ENCODE measurements around the gene GTPBP10.
"Not testable (repeated sequence)": the region's sequence is repeated elsewhere in the genome, so short reads cannot be mapped to it uniquely, and the experiment has no call there.

GTPBP10 gene, protein sequence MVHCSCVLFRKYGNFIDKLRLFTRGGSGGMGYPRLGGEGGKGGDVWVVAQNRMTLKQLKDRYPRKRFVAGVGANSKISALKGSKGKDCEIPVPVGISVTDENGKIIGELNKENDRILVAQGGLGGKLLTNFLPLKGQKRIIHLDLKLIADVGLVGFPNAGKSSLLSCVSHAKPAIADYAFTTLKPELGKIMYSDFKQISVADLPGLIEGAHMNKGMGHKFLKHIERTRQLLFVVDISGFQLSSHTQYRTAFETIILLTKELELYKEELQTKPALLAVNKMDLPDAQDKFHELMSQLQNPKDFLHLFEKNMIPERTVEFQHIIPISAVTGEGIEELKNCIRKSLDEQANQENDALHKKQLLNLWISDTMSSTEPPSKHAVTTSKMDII

DNA sequence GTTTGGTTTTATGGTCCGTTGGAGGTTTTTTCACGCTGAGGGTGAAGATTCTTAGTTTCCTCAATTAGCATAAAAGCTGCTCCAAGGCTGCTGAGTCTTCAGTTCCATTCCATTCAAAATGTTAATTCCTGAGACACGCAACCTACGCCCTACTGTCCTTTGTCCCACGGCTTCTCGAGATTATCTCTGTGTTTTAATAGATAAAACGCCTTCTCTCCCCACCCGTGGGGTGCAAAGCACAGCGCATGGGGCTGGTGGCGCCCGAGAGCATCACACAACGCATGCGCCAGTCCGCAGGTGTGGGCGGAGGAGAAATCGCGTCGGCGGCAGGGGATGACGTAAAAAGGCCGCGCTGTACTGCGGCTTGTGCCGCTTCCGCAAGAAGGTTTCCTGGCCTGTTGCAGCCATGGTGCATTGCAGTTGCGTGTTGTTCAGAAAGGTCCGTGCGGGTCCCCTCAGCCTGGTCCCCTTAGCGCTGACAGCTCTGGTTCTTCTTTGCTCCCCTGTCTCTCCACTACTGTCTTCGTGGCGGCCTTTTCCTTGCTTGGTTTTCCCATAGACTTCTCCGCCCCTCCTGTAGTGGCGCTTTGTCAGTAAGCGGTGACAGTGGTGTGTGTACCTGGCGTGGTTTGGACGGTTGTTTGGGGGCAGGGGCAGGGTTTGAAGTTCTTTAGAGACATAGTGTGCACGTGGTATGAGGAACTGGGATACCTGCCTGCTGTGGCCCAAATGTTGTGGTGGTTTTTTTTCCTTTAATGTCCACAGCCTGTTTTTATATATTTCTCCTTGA is at the start of gene GTPBP10:
GTPBP10 (plus strand) TSS at position 381 of the 790 bp plus-strand sequence; CDS start at position 407, 26 bp downstream.
- peak; percentile 92 for DNase-seq (ENCODE audit: low spot score)

DNA sequence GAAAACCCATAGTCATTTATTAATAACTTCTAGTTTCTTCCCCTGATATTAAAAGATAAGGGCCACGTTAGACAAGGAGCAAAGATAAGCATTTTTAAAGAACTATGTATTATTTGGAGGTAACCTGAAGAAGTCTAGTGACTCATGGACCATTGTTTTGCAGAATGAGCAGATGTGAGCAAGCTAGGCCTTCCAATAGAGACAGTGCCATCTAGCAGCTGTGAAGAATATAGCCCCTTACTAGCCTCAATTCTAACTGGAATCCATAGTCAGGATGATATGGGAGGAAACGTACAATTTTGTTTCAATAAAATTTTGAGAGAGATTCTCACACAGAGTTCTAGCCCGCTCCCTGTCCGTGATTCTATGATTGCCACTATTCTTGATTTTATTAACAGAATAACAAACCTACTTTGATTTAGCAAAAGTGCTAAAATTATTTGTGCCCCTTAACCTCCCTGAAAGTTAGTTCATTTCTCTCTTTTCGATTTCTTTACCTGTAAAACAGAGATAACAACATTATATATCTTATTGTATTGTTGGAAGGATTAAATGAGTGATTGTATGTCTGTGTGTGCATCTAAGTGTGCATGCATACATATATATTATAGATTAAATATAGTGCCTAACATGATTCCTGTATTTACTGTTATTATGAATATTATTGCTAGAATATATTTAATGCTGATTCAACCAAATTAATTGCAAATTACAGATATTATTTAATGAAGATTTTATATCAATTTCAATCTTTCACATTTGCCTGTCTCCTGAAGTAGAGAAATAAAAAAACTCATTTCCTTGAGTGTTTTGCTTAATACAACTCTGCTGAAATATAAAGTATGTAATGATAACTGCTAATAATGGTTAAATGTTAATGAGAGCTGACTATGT is 48.1 kb upstream of the GTPBP10 start:
- no peak for DNase-seq (ENCODE audit: low spot score)

DNA sequence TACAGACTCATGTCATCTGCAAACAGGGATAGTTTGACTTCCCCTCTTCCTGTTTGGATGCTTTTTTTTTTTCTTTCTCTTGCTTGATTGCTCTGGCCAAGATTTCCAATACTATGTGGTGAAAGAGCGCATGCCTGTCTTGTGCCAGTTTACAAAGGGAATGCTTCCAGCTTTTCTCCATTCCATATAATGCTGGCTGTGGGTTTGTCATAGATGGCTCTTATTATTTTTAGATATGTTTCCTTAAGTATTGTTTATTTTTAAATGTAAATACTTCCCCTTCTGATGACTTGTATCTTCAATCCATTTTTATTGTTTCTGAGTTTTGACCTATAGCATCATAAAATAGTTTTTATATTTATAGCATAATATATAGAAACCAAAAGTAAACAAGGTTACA is 43.3 kb upstream of the GTPBP10 start:
- DNase-seq (ENCODE audit: low spot score) = no peak

DNA sequence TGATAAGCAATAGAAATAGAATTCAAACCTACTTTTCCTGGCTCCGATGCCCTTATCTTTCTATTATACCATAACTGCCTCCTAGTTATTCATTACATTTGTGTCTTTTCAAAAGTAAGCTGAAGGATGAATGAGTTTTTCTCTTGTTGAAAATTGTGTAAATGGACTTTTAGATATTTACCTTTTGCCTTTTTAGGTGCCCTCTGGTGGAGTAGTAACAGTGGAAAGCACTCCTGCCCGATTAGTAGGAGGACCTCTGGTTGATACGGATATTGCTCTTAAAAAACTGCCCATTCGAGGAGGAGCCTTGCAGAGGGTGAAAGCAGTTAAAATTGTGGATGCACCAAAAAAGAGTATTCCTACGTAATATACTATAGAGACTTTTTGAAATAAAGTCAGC is 36.6 kb upstream of the GTPBP10 start:
- DNase-seq (ENCODE audit: low spot score) = no peak

DNA sequence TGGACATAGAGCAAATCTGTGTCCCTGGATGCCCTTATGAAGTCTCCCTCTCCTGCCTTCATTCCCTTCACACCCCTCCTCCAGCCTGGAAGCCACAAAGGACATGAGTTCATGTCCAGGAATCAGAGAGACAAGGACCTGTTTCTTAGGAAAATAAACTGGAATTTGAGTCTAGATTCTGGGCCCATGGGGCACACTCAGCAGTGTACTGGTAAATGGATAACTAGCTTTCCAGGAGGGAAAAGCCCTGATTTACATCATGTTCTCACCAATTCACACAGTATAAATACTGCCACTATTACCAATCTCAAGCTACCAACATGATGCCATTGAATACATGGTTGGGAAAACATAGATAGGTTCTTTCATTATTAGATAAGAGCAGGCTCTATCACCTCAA is 35.3 kb upstream of the GTPBP10 start:
- DNase-seq (ENCODE audit: low spot score) = no peak

DNA sequence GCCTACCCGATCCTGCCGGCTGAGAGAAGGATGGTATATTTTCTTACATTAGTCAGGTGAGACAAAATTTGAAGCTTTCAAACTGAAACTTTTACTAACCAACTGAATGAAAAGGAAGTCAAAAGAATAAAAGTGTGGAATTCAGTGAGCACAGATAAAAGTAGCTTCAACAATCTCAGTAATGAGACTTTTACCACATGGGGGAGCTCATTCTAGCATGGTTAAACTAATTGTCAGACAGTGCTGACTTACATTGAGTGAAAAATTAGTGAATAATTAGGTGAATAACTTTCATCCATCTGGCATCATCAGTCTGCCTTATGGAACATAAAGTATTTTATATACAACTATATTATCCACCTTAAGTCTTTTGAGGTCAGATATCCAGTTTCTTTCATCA is 33.8 kb upstream of the GTPBP10 start:
- no peak for DNase-seq (ENCODE audit: low spot score)

DNA sequence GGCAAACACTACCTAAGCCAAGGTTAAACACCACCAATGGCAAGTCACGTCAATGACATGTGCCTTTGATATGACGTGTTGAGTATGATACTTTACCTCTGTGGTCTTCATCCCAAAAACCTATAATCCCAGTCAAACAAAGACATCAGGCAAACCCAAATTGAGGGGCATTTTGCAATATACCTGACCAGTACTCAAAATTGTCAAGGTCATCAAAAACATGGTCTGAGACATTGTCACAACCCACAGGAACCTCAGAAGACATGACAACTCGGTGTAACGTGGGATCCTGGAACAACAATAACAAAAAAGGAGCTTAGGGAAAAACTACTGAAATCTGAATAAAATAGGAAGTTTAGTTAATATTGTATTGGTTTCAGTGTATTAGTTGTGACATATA is 32.6 kb upstream of the GTPBP10 start:
- DNase-seq (ENCODE audit: low spot score) = no peak

DNA sequence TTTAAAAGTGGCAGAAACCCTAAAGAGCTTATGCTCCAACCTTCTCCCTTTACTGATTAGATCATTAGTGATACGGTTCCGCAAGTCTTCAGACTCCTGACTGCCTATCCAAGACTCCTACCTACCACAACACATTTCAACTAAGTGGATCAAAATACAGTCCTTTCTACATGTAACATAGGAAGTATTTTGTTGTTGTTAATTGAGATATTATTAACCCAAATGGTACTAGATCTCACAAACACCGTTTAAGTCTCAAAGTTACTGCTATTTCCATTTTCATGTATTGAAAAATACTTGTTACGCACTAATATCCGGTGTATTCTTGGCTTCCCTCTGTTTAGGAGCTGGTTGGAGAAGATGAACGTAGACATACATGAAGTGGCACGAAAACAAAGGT is 26.5 kb upstream of the GTPBP10 start:
- DNase-seq (ENCODE audit: low spot score) = no peak

DNA sequence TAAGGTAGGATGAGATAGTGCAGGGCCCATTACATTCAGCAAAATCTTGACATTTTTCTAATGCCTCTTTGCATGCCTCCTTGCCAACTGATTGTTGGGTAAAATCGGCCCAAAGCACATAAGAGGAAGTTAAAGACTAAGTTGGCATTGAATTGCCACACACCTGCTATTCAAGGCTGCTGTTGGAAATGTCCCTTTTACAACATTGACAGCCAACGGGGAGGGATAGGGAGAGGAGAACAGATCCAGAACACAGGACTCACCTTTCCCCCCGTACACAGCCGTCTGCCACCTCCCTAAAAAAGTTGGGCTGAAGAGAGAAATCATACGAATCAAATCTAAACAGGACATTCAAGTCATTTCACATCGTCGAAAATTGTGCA is 26.1 kb upstream of the GTPBP10 start:
- no peak for DNase-seq (ENCODE audit: low spot score)

DNA sequence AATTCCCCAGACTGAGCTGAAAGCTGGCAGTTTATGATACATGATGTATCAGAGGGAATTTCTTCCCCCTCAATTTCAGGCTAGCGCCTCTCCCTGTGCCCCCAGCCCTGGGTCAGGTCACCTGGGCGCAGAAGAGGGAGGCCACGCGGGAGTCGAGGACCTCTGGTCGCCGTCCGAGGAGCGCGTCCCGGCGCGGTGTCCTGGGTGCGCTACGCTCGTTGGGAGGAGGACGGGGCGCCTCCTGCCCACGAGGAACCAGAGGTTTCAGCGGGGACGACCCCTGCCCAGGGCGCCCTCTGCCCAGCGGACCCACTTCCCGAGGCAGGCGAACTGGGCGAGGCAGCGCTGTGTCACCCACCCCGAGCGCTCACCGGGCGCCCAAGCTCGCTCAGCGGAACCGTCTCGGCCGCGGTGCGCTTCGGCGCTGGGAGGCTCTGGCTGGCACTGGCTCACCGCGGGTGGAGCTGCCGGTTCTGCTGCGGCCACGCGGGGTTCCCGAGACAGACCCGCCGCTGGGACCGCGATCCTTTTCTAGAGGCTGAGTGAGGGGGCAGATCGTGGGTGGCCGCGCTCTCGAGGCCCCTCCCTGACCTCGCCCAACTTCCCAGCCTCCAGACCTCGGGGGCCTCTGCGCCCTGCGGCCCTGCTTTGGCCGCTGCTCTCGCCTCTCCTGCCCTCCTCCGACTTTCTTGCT is 25.6 kb upstream of the GTPBP10 start, which contains the start of gene FAM237B:
FAM237B (minus strand) TSS at position 504 of the 694 bp plus-strand sequence. CDS start 1,556 bp downstream, outside the sequence.
- no peak for DNase-seq (ENCODE audit: low spot score)

DNA sequence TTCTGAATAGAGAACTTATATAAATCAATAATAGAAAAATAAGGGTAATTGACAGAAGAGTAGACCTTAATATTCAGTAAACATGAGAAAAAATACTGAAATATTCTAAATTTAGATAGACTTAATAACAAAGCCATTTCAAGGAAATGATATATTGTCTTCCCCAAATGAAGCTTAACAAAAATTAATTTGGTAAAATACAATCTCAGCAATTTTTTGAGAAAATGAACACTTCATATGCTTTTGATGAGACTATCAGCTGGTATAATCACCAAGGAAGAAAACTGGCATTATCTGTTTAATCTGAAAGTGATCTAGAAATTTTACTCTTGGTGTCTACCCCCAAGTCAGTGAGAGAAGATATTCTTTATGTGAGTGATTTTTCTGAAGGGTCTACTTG is 23.7 kb upstream of the GTPBP10 start:
- DNase-seq (ENCODE audit: low spot score) = no peak

DNA sequence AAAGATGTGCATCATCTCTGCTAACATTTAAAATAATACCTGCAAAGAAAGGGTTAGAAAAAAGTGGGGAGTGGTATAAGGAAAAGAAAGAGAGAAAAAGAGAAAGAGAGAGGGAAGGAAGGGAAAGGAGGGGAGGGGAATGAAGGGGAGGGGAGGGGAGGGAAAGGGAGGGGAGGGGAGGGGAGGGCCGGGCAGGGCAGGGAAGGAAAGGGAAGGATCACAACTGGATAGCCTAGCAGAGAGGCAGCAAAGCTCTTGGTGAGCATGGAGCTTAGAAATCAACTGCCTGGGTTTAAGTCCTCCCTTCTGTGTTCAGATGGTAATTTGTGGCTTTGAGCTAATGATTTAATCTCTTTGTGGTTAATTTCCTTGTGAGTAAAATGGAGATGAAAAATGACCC is 20.0 kb upstream of the GTPBP10 start:
- DNase-seq (ENCODE audit: low spot score) = no peak

DNA sequence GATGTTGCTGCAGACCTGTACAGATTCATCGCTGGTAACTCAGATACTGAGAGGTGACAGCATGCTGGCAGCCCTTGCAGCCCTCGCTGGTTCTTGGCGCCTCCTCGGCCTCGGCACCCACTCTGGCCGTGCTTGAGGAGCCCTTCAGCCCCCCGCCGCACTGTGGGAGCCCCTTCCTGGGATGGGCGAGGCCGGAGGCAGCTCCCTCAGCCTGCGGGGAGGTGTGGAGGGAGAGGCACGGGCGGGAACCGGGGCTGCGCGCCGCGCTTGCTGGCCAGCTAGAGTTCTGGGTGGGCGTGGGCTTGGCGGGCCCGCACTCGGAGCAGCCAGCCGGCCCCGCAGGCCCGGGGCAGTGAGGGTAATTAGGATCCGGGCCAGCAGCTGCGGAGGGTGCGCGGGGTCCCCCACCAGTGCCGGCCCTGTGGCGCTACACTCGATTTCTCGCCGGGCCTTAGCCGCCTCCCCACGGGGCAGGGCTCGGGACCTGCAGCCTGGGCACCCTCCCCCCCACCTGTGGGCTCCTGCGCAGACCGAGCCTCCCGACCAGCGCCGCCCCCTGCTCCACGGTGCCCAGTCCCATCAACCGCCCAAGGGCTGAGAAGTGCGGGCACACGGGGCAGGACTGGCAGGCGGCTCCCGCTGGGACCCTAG is 12.2 kb upstream of the GTPBP10 start:
- no peak for DNase-seq (ENCODE audit: low spot score)

DNA sequence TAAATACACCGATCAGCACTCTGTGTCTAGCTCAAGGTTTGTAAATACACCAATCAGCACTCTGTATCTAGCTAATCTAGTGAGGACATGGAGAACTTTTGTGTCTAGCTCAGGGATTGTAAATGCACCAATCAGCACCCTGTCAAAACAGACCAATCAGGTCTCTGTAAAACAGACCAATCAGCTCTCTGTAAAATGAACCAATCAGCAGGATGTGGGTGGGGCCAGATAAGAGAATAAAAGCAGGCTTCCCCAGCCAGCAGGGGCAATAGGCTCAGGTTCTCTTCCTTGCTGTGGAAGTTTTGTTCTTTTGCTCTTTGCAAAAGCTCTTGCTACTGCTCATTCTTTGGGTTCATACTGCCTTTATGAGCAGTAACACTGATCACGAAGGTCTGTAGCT is 11.6 kb upstream of the GTPBP10 start:
- DNase-seq (ENCODE audit: low spot score) = not testable (repeated sequence)

DNA sequence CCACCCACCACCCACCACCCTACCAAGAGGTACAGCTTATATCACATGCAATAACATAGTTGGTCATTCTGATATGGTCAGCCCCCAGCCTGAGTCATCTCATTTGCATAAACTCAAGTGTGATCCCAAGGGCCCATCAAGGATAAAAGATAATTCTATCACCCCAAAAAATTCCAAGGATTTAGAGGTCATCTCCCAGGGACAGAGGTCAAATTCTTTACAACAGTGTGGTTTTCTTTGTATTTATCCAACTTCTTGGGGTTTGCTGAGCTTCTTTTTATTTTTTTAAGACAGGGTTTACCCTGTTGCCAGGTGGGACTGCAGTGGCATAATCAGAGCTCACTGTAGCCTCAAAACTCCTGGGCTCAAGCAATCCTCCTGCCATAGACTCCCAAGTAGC is 9.4 kb upstream of the GTPBP10 start:
- no peak for DNase-seq (ENCODE audit: low spot score)

DNA sequence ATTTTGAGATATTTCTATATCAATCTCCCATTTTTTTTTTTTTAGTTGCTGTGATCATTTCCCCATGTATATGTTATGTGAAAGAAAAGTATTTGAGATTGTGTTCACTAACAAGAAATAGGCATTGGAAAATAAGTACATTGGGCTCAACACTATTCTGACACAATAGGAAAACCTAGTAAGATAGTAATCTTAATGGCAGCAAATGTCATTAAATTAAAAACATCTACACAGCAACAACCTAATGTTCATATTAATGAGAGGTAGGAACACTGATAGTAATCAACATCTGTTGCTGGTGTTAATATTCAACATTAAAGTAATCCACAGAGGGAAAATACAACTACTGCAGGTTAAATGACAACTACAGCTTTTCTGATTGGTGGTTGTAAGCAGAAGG is 1.5 kb upstream of the GTPBP10 start:
- DNase-seq (ENCODE audit: low spot score) = no peak

DNA sequence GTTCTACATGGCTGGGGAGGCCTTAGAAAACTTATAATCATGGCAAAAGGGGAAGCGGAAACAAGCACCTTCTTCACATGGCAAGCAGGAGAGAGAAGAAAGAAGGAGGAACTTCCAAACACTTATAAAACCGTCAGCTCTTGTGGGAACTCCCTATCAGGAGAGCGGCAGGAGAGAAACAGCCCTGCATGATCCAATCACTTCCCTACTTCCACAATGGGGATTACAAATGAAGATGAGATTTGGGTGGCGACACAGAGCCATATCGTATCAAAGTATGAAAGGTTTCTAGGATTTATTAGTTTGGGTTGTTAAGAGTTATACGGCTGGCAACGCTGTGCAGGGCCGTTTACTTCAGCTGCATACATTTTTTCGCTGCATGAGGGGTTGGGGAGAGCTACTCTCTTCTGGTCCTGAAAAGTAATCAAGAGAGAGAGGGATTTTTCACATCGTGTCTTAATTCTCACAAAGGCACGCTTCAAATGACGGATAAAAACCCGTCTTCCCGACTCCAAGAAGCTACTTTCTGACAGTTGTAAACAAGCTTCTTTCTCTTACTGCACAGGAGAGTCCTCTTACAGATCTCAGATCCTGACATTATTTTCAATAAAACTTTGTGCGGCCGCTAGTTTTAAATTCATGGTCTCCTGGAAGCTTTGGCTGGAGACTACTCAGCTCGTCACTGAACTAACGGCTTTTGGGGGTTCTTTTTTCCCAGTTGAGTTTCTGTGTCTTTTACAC is 751 bp upstream of the GTPBP10 start:
- DNase-seq (ENCODE audit: low spot score) = no peak

DNA sequence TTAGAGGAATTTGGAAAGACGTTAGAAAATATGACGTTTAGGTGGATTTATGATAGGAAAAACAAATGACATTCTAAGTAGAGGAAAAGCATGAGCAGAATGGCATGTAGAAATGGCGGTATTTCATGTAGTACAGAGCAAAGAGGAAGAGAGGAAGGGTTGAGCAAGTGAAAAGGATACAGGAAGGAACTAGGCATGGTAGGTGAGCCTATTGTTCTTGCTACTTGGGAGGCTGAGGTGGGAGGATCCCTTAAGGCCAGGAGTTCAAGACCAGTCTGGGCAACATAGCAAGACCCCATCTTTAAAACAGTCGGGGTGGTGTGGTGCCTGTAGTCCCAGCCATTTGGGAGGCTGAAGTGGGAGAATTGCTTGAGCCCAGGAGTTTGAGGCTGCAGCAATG is 1.2 kb downstream of the GTPBP10 start:
- DNase-seq (ENCODE audit: low spot score) = no peak

DNA sequence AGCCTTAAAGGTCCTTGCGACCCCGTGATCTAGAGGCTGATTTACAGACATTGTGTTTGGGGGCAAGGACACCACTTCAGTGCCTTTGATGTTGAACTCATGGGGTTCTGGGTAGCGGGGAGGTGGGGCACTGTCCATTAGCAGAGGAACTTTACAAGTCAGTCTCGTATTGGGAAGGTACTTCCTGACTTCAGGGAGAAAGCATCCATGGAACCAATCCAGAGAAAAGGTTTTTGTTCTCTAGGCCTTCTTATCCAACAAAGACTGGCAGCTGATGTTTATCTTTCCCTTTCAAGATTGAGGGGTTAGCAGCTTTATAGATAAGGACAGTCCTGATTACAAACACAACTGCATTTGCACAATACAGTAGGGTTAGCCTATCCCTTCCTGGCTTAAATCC is 2.8 kb downstream of the GTPBP10 start:
- DNase-seq (ENCODE audit: low spot score) = no peak

DNA sequence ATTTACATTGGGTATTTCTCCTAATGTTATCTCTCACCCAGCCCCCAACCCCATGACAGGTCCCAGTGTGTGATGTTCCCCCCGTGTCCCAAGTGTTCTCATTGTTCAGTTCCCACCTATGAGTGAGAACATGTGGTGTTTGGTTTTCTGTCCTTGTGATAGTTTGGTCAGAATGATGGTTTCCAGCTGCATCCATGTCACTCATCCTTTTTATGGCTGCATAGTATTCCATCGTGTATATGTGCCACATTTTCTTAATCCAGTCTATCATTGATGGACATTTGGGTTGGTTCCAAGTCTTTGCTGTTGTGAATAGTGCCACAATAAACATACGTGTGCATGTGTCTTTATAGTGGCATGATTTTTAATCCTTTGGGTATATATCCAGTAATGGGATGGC is 3.5 kb downstream of the GTPBP10 start:
- DNase-seq (ENCODE audit: low spot score) = not testable (repeated sequence)

All from hematopoietic multipotent progenitor cell treated with erythropoietin and hydrocortisone succinate and interleukin-3 and kit ligand, for 17 days (in vitro differentiated cells).